ENCODE results near the gene MYH9. TPM values are rescaled to one million over a fixed set of nuclear protein-coding genes. Genes with fewer than 3 reads are reported as not detected.

The MYH9 gene
- polyA plus RNA-seq, 1 donor from 2014 or later: 7.1 TPM

DNA sequence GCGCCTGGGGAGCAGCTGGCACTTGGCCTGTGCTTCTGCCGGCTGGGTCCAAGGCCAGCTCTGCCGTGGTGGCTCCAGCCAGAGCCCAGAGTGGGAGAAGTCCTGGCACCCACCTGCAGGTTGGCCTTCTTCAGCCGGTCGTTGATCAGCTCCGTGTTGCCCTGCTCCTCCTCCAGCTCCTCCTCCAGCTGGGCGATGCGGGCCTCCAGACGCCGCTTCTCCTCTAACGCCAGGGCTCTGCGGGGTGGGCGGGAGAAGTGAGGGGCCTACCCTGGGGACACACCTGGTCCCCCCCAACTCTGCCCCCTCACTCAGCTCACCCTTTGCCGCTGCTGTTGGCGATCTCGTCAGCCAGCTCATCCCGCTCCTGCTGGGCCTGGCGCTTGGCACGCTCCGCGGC is 102.2 kb downstream of the MYH9 start:
- Histone ChIP-seq H4K20me1 (ENCODE audit: insufficient read depth) (no peaks in the 10 kb centered on the region), H3K27me3 (ENCODE audit: insufficient read depth, low read depth, low read length) (no peaks in the 10 kb centered on the region), H3K27ac (ENCODE audit: low read length) (no peak overlapping the region), H3K9me3 (ENCODE audit: low read length) (no peaks in the 10 kb centered on the region), H3K79me2 (replicated peaks; ENCODE audit: insufficient read depth, low read length) (no peaks in the 10 kb centered on the region), H3K36me3 (ENCODE audit: insufficient read depth, low read length) (peaks cover 6% of the 10 kb centered on the region), H3K4me2 (ENCODE audit: low read length) (no peak overlapping the region), H3K9me2 (ENCODE audit: insufficient read depth, low read length) (no peaks in the 10 kb centered on the region), H2AFZ (ENCODE audit: low read depth, low read length) (no peak overlapping the region), H3K9ac (ENCODE audit: low read length) (no peak overlapping the region), H3K4me3 (ENCODE audit: low read length) (no peak overlapping the region), H3F3A (ENCODE audit: insufficient read depth, low read length, poor library complexity, severe bottlenecking) (no peaks in the 10 kb centered on the region)
- TF ChIP-seq, protein P1, sequence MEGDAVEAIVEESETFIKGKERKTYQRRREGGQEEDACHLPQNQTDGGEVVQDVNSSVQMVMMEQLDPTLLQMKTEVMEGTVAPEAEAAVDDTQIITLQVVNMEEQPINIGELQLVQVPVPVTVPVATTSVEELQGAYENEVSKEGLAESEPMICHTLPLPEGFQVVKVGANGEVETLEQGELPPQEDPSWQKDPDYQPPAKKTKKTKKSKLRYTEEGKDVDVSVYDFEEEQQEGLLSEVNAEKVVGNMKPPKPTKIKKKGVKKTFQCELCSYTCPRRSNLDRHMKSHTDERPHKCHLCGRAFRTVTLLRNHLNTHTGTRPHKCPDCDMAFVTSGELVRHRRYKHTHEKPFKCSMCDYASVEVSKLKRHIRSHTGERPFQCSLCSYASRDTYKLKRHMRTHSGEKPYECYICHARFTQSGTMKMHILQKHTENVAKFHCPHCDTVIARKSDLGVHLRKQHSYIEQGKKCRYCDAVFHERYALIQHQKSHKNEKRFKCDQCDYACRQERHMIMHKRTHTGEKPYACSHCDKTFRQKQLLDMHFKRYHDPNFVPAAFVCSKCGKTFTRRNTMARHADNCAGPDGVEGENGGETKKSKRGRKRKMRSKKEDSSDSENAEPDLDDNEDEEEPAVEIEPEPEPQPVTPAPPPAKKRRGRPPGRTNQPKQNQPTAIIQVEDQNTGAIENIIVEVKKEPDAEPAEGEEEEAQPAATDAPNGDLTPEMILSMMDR (IDR thresholded peaks at IDR 0.05; ENCODE audit: poor library complexity, severe bottlenecking): no peak
- TF ChIP-seq RAD21 (conservative IDR thresholded peaks at IDR 0.05) (no peak), EP300 (conservative IDR thresholded peaks at IDR 0.05; ENCODE audit: poor library complexity, severe bottlenecking) (no peak), TAF1 (IDR thresholded peaks at IDR 0.05; ENCODE audit: low read depth) (no peak), SMC3 (conservative IDR thresholded peaks at IDR 0.05; ENCODE audit: poor library complexity) (no peak), MXI1 (conservative IDR thresholded peaks at IDR 0.05; ENCODE audit: poor library complexity, severe bottlenecking) (no peak), POLR2AphosphoS5 (IDR thresholded peaks at IDR 0.05) (no peak), EZH2 (IDR thresholded peaks at IDR 0.05; ENCODE audit: borderline replicate concordance, insufficient read depth, low read length, poor library complexity, severe bottlenecking) (no peak)
- TF ChIP-seq, protein P2, sequence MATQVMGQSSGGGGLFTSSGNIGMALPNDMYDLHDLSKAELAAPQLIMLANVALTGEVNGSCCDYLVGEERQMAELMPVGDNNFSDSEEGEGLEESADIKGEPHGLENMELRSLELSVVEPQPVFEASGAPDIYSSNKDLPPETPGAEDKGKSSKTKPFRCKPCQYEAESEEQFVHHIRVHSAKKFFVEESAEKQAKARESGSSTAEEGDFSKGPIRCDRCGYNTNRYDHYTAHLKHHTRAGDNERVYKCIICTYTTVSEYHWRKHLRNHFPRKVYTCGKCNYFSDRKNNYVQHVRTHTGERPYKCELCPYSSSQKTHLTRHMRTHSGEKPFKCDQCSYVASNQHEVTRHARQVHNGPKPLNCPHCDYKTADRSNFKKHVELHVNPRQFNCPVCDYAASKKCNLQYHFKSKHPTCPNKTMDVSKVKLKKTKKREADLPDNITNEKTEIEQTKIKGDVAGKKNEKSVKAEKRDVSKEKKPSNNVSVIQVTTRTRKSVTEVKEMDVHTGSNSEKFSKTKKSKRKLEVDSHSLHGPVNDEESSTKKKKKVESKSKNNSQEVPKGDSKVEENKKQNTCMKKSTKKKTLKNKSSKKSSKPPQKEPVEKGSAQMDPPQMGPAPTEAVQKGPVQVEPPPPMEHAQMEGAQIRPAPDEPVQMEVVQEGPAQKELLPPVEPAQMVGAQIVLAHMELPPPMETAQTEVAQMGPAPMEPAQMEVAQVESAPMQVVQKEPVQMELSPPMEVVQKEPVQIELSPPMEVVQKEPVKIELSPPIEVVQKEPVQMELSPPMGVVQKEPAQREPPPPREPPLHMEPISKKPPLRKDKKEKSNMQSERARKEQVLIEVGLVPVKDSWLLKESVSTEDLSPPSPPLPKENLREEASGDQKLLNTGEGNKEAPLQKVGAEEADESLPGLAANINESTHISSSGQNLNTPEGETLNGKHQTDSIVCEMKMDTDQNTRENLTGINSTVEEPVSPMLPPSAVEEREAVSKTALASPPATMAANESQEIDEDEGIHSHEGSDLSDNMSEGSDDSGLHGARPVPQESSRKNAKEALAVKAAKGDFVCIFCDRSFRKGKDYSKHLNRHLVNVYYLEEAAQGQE (IDR thresholded peaks at IDR 0.05; ENCODE audit: borderline replicate concordance): no peak

DNA sequence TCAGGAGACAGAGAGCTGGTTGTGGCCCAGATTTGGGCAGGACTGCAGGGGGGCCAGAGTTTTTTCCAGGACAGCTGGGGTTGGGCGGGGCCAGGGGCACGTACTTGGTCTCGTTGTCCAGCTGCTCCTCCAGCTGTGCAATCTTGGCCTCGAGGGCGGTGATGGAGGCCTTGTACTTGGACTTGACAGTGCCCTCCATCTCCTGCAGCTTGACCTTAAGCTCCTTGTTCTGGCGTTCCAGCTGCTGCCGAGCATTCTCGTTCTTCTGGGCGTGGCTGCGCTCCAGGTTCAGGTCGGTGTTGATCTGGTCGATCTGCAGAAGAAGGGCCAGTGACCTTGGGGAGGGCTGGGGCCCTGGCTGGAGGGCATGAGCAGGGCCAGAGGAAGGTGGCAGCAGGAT is 102.8 kb downstream of the MYH9 start:
- no peak overlapping the region for H3K9ac ChIP-seq (ENCODE audit: low read length)
- no peak overlapping the region for H2AFZ ChIP-seq (ENCODE audit: low read depth, low read length)
- H3K9me2 ChIP-seq (ENCODE audit: insufficient read depth, low read length): no peaks in the 10 kb centered on the region
- peaks cover 6% of the 10 kb centered on the region for H3K36me3 ChIP-seq (ENCODE audit: insufficient read depth, low read length)
- TF ChIP-seq EZH2 (IDR thresholded peaks at IDR 0.05; ENCODE audit: borderline replicate concordance, insufficient read depth, low read length, poor library complexity, severe bottlenecking) (no peak), MXI1 (conservative IDR thresholded peaks at IDR 0.05; ENCODE audit: poor library complexity, severe bottlenecking) (no peak), SMC3 (conservative IDR thresholded peaks at IDR 0.05; ENCODE audit: poor library complexity) (no peak), TAF1 (IDR thresholded peaks at IDR 0.05; ENCODE audit: low read depth) (no peak), POLR2AphosphoS5 (IDR thresholded peaks at IDR 0.05) (no peak), RAD21 (conservative IDR thresholded peaks at IDR 0.05) (no peak), EP300 (conservative IDR thresholded peaks at IDR 0.05; ENCODE audit: poor library complexity, severe bottlenecking) (no peak)
- TF ChIP-seq, protein P1 (IDR thresholded peaks at IDR 0.05; ENCODE audit: poor library complexity, severe bottlenecking): no peak
- TF ChIP-seq, protein P2 (IDR thresholded peaks at IDR 0.05; ENCODE audit: borderline replicate concordance): no peak
- no peaks in the 10 kb centered on the region for H3K9me3 ChIP-seq (ENCODE audit: low read length)
- no peak overlapping the region for H3K4me2 ChIP-seq (ENCODE audit: low read length)
- no peaks in the 10 kb centered on the region for H3K79me2 ChIP-seq (replicated peaks; ENCODE audit: insufficient read depth, low read length)
- no peaks in the 10 kb centered on the region for H4K20me1 ChIP-seq (ENCODE audit: insufficient read depth)
- H3K27me3 ChIP-seq (ENCODE audit: insufficient read depth, low read depth, low read length): no peaks in the 10 kb centered on the region
- H3K27ac ChIP-seq (ENCODE audit: low read length): no peak overlapping the region
- no peaks in the 10 kb centered on the region for H3F3A ChIP-seq (ENCODE audit: insufficient read depth, low read length, poor library complexity, severe bottlenecking)
- no peak overlapping the region for H3K4me3 ChIP-seq (ENCODE audit: low read length)
